NB4 (cell line): ENCODE data around the gene FKBP1B.
"Not testable (repeated sequence)": the region's sequence is repeated elsewhere in the genome, so short reads cannot be mapped to it uniquely, and the experiment has no call there.

Experiments used
- CTCF ChIP-seq: IDR thresholded peaks from one replicate; pipeline ENCODE4 v1.5.1; 2012; ENCODE audit warnings: low read depth, low read length
- MAX ChIP-seq: IDR thresholded peaks from 2 replicates; pipeline ENCODE4 v1.6.1; 2011; ENCODE audit warnings: low read depth, low read length
- MYC ChIP-seq: IDR thresholded peaks from 2 replicates; pipeline ENCODE4 v1.6.1; 2011; ENCODE audit warnings: low read depth, low read length
- POLR2A ChIP-seq: IDR thresholded peaks from 2 replicates; pipeline ENCODE4 v1.6.1; 2011; ENCODE audit warnings: mild to moderate bottlenecking; ENCODE audit not compliant: insufficient read length; ENCODE audit errors: extremely low read depth

GRCh38 chr2:24043133-24043532 is 6.4 kb upstream of the FKBP1B start:
- not testable (repeated sequence) for TF ChIP-seq CTCF, POLR2A, MYC, MAX
